GM19351 (cell line): ENCODE measurements around the gene NARF.
"Not testable (repeated sequence)": the region's sequence is repeated elsewhere in the genome, so short reads cannot be mapped to it uniquely, and the experiment has no call there.

Experiments
- ATAC-seq: cut with Tn5 transposase; IDR thresholded peaks from one replicate; pipeline ENCODE4 v1.9.1; 2021; ENCODE audit warnings: mild to moderate bottlenecking, moderate library complexity; ENCODE audit not compliant: unreplicated experiment

Gene NARF

DNA sequence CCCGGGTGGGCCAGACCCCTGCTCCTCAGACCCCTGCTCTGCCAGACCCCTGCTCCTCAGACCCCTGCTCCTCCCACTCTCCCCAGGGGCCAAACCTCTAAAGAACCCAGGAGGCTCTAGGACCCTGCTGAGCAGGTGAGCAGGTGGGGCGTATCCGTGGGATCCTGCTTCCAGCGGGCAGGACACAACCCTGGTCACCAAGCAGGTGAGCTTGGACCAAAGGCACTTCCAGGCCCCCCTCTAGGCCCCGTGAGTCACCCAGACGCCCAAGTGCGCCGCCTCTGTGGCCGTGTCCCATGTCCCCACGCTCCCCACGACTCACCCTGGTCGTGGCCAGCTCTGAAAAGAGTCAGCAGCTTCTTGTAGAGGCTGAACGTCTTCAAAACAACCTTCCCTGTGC is 13.0 kb upstream of the NARF start:
- ATAC-seq, result no peak

- ATAC-seq, result no peak
Observed at GRCh38 chr17:82446124-82446523, 12.4 kb upstream of the NARF start.

- no peak for ATAC-seq
Observed at GRCh38 chr17:82446649-82447048, 11.9 kb upstream of the NARF start.

- ATAC-seq, result no peak
Observed at GRCh38 chr17:82447876-82448275, 10.7 kb upstream of the NARF start.

GRCh38 chr17:82449131-82449882 is 9.2 kb upstream of the NARF start:
- peak; percentile 51 for ATAC-seq

- peak; percentile 3 for ATAC-seq
Observed at GRCh38 chr17:82449883-82450356, 8.6 kb upstream of the NARF start.

DNA sequence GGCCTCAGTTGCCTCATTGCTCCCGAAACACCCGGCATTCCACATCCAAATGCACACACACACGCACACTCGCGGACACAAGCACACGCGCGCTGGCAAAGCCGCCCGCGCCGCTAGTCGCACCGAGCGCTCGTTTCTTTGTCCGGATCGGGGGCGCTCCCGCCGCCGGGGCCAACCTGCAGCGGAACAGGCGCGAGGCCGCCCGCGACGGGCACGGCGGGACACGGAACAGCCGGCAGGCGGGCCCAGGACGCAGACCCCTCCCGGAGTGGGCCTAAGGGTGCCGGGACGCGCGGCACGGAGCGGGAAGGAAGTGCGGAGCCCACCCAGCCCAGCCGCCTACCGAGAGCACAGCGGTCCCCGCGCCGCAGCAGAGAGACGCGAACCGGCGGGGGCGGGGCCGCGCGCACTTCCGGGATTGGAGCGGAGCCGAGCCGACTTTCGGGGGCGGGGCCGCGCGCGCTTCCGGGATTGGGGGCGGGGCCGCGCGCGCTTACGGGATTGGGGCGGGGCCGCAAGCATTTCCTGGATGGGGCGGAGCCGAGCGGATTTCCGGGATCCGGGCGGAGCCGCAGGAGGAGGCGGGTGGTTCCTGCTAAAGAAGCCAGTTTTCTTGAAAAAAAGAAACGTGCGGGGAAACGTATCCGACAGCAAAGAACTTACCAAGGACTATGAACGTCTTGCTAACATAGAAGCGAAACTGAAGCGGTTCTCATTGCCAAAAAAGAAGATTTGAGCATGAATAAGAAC is 8.0 kb upstream of the NARF start, which contains the start of gene CYBC1:
CYBC1 (minus strand) TSS at position 396 of the 750 bp plus-strand sequence. CDS start 1,498 bp downstream, outside the sequence.
- peak; percentile 60 for ATAC-seq

DNA sequence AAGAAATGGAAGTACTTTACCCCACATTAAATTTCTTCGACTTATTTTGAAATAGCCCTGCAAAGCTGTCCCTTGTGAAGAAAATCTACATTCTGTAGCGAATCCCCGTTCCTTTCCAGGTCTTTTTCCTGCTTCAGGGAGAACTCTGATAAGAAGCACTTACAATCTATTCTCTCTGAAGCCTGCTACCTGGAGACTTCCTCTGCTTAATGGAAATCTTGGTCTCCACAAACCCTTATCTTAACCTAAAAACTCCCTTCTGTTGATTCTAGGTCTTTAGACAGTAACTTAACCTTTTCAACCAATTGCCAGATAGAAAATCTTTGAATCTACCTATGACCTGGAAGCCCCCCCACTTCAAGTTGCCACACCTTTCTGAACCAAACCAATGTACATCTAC is 6.4 kb upstream of the NARF start:
- no peak for ATAC-seq

DNA sequence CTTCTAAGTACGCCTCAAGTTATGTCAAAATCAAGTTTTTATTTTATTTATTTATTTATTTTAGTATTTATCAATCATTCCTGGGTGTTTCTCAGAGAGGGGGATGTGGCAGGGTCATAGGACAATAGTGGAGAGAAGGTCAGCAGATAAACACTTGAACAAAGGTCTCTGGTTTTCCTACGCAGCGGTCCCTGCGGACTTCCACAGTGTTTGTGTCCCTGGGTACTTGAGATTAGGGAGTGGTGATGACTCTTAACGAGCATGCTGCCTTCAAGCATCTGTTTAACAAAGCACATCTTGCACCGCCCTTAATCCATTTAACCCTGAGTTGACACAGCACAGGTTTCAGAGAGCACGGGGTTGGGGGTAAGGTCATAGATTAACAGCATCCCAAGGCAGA is 5.4 kb upstream of the NARF start:
- not testable (repeated sequence) for ATAC-seq

DNA sequence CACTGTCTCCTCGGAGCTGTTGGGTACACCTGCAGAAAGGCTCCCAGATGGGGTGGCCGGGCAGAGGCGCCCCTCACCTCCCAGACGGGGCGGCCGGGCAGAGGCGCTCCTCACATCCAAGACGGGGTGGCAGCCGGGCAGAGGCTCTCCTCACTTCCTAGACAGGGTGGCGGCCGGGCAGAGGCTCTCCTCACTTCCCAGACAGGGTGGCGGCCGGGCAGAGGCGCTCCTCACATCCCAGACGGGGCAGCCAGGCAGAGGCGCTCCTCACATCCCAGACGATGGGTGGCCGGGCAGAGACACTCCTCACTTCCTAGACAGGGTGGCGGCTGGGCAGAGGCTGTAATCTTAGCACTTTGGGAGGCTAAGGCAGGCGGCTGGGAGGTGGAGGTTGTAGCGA is 4.8 kb upstream of the NARF start:
- ATAC-seq, result not testable (repeated sequence)

DNA sequence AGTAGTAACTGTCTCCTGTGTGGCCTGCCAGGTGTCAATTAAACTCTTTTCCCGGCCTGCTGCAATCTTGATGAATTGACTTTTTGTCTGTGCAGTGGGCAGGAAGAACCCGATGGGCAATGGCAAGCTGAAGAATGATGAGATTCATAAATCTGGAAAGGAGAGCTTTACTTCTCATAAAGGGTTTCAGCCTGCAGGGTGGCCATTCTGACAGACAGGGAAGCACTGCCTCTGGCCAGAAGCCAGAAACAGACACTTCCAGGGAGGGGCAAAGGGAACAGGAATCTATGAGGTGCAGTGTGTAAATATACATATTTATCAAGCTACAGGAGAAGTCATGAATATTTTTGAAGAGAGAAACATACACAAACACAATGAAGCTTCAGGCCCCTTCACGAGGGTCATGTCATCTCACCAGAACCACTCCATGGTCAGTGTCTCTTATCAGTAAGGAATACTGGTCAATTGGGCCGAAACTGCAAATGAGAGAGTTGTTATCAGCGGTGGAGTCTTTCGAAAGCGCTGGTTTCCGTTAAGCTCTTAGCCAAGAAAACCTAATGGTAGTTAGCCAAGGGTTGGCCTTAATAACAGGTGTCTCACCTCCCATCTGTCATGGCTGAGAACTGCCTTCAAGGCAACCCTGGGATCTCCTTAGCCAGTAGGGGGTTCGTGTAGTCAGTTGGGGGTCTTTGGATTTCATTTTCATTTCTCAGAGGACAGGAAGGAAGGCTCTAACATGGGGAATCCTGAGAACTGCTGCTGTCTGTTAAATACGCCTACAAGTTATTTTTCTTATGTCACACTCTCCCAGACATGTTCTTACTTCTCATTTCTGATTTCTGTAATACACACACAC is 1.2 kb upstream of the NARF start:
- no peak for ATAC-seq

GRCh38 chr17:82457929-82458178 is 687 bp upstream of the NARF start:
- ATAC-seq, result no peak

GRCh38 chr17:82458885-82459424 is 414 bp downstream of the NARF start:
- peak; percentile 9 for ATAC-seq

GRCh38 chr17:82459936-82460335 is 1.4 kb downstream of the NARF start:
- not testable (repeated sequence) for ATAC-seq

DNA sequence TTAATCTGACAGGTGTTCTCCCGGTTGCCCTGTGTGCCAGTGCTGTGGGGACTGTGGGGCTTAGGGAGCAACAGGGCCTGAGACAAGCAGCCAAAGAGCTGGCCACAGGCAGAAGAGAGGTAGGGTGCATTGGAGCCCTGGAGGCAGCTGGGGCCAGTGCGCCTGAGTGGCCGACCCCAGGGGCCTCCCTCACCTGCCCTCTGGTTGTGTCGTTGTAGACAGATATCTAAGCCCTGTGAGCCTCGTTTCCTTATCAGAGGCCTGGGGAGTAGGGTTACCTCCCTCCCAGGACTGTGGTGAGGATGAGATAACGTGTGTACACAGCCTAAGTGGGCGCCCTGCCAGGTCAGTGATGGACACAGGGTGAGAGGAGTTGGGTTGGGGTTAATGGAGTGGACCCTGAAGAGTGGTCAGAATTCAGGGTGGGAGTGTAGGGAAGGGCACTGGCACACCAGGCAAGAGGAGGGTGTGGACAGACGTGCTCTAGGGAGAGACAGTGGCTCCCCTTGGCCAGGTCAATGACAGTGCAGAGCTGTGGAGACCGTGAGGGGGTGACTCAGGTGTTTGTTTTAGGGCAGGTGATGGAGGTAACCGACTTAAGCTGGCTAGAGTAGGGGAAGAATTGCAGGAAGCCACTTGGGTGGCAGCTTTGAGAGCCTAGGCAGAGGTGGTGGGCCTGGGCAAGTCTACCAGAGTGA is 3.4 kb downstream of the NARF start:
- no peak for ATAC-seq

- ATAC-seq, result no peak
Observed at GRCh38 chr17:82463391-82463790, 4.8 kb downstream of the NARF start.

DNA sequence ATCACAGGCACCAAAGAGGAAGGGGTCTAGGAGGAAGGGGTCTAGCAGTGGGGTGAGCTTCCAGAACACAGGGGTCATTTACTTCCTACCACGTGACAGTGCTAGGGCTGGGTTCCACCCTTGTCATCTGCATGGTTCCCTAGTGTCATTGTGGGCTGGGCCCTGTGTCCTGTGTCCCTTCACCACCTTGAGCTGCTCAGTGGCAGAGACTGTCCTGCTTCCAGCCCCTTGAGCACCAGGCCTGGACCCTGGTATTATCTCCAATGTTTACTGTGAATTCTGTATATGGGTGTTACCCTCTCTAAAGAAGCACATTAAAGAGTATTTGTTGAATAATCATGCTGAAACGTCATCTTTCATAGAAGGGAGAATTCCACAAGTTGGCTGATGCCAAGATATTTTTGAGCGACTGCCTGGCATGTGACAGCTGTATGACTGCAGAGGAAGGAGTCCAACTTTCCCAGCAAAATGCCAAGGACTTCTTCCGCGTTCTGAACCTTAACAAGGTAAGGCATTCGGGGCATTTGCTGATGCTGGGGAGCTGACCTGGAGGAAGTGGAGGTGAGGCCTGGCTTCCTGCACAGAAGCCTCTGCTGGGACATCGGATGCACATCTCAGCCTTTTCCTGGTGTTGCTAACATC is 5.5 kb downstream of the NARF start:
- ATAC-seq, result no peak

DNA sequence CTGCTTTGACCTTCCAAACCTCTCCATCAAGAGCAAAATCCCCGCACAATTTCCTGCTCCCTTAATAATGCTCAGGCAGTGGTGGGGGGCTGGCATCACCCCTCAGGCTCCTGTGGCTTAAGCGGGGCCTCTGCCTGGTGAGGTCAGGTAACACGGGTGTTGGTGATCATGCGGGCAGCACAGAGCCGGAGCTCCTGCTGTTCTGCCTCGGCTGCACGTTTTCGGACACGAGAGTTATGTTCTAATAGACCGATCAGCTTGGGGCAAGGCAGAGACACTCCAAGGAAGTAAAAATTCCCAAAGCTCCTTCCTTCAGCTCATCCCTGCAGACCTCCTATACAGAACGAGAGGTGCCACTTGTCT is 6.0 kb downstream of the NARF start:
- no peak for ATAC-seq

DNA sequence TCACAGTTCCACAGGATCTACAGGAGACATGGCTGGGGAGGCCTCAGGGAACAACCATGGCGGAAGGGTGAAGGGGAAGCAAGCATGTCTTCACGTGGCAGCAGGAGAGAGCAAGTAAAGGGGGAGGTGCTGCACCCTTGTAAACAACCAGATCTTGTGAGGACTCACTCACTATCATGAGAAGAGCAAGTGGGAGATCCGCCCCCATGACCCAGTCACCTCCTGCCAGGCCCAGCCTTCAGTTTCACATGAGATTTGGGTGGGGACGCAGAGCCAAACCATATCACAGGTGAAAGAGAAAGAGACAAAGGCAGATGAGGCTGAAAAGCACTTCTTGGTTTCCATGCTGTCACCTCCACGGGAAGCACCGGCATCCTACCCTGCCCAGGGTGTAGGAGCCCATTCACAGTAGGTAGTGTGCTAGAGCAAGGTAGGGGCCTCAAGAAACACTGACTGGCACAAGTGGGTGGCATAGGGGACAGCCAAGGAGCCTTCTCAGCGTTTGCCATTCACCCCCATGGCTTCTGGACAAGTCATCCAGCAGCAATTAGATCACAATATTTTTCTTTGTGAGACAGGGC is 6.6 kb downstream of the NARF start:
- ATAC-seq, result no peak

GRCh38 chr17:82468692-82469091 is 10.2 kb downstream of the NARF start:
- ATAC-seq, result no peak
